HG02970 (cell line): ENCODE measurements around the gene CHRNG.

Source experiments
- ATAC-seq: cut with Tn5 transposase; IDR thresholded peaks from one replicate; pipeline ENCODE4 v1.9.1; 2021; ENCODE audit warnings: mild to moderate bottlenecking, moderate library complexity, moderate number of reproducible peaks; ENCODE audit not compliant: unreplicated experiment, low FRiP score

Gene CHRNG

GRCh38 chr2:232573771-232574435, 34.4 kb downstream of the CHRNG start:
- no peak for ATAC-seq

GRCh38 chr2:232574674-232575403, 35.3 kb downstream of the CHRNG start:
- no peak for ATAC-seq

GRCh38 chr2:232575404-232575746, 35.9 kb downstream of the CHRNG start:
- no peak for ATAC-seq

- no peak for ATAC-seq
Measured at GRCh38 chr2:232576995-232577394, 37.5 kb downstream of the CHRNG start.

- no peak for ATAC-seq
Measured at GRCh38 chr2:232577841-232578240, 38.3 kb downstream of the CHRNG start.

- ATAC-seq: no peak
Measured at GRCh38 chr2:232578626-232579025, 39.1 kb downstream of the CHRNG start.

- ATAC-seq: no peak
Measured at GRCh38 chr2:232580648-232580981, 41.1 kb downstream of the CHRNG start.

GRCh38 chr2:232581725-232582124, 42.2 kb downstream of the CHRNG start:
- no peak for ATAC-seq

GRCh38 chr2:232584238-232584637, 44.7 kb downstream of the CHRNG start:
- ATAC-seq: no peak

GRCh38 chr2:232586943-232587505, 47.5 kb downstream of the CHRNG start:
- no peak for ATAC-seq

GRCh38 chr2:232587512-232587911, 48.0 kb downstream of the CHRNG start:
- ATAC-seq: no peak

GRCh38 chr2:232588031-232588430, 48.5 kb downstream of the CHRNG start:
- ATAC-seq: no peak

- ATAC-seq: no peak
Measured at GRCh38 chr2:232588680-232589585, 49.4 kb downstream of the CHRNG start.

GRCh38 chr2:232592772-232593395, 53.4 kb downstream of the CHRNG start:
- no peak for ATAC-seq

- no peak for ATAC-seq
Measured at GRCh38 chr2:232593982-232594381, 54.5 kb downstream of the CHRNG start.
